ENCODE measurements around the gene SYNE2.
A peak's percentile ranks its signal among the peaks of the same experiment; 100 is the strongest.
"Not testable (repeated sequence)": the region's sequence is repeated elsewhere in the genome, so short reads cannot be mapped to it uniquely, and the experiment has no call there.

The SYNE2 gene, protein sequence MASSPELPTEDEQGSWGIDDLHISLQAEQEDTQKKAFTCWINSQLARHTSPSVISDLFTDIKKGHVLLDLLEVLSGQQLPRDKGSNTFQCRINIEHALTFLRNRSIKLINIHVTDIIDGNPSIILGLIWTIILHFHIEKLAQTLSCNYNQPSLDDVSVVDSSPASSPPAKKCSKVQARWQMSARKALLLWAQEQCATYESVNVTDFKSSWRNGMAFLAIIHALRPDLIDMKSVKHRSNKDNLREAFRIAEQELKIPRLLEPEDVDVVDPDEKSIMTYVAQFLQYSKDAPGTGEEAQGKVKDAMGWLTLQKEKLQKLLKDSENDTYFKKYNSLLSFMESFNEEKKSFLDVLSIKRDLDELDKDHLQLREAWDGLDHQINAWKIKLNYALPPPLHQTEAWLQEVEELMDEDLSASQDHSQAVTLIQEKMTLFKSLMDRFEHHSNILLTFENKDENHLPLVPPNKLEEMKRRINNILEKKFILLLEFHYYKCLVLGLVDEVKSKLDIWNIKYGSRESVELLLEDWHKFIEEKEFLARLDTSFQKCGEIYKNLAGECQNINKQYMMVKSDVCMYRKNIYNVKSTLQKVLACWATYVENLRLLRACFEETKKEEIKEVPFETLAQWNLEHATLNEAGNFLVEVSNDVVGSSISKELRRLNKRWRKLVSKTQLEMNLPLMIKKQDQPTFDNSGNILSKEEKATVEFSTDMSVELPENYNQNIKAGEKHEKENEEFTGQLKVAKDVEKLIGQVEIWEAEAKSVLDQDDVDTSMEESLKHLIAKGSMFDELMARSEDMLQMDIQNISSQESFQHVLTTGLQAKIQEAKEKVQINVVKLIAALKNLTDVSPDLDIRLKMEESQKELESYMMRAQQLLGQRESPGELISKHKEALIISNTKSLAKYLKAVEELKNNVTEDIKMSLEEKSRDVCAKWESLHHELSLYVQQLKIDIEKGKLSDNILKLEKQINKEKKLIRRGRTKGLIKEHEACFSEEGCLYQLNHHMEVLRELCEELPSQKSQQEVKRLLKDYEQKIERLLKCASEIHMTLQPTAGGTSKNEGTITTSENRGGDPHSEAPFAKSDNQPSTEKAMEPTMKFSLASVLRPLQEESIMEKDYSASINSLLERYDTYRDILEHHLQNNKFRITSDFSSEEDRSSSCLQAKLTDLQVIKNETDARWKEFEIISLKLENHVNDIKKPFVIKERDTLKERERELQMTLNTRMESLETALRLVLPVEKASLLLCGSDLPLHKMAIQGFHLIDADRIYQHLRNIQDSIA (N-terminal part only)

GRCh38 chr14:63852817-63853731, at the start of gene SYNE2:
TSS of gene SYNE2 (plus strand) at chr14:63853004. CDS start at chr14:63909149, 56,145 bp downstream.
- DNase-seq: peak; percentile 89

- DNase-seq: not testable (repeated sequence)
Measured at GRCh38 chr14:63803221-63803791, 49.5 kb upstream of the SYNE2 start.

GRCh38 chr14:63806064-63806463, 46.7 kb upstream of the SYNE2 start:
- DNase-seq: not testable (repeated sequence)

DNA sequence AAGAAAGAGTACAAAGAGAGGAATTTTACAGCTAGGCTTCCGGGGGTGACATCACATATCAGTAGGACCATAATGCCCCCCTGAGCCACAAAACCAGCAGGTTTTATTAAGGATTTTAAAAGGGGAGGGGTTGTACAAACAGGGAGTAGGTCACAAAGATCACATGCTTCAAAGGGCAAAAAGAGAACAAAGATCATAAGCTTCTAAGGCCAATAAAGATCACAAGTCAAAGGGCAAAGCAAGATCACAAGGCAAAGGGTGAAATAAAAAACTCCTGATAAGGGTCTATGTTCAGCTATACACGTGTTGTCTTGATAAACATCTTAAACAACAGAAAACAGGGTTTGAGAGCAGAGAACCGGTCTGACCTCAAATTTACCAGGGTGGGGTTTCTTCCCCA, 41.1 kb upstream of the SYNE2 start:
- DNase-seq: not testable (repeated sequence)

DNA sequence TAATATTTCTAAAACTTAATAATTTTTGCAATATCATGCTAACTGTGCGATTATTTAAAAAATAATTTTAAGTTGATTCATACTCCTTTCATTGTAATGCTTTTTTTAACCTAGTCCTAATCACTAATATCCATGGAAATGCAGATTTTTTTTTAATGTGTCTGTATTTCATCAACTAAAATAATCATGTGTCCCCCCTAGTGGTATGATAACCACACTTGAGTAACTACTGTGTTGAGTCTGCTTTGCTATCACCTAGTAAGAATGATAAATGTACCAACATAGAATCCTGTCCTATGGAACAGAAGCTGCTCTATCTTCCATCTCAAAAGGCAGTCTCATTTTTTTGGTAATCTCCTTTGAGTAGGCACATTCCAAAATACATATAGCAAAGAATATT, 19.1 kb upstream of the SYNE2 start:
- no peak for DNase-seq

- no peak for DNase-seq
Measured at GRCh38 chr14:63840981-63841380, 11.8 kb upstream of the SYNE2 start.

- DNase-seq: no peak
Measured at GRCh38 chr14:63843796-63844195, 9.0 kb upstream of the SYNE2 start.

GRCh38 chr14:63848890-63849289, 3.9 kb upstream of the SYNE2 start:
- DNase-seq: no peak

- DNase-seq: peak; percentile 70
Measured at GRCh38 chr14:63852271-63852816, 460 bp upstream of the SYNE2 start.

- DNase-seq: peak; percentile 79
Measured at GRCh38 chr14:63853831-63854293, 1.1 kb downstream of the SYNE2 start.

GRCh38 chr14:63854330-63854729, 1.5 kb downstream of the SYNE2 start:
- DNase-seq: no peak

DNA sequence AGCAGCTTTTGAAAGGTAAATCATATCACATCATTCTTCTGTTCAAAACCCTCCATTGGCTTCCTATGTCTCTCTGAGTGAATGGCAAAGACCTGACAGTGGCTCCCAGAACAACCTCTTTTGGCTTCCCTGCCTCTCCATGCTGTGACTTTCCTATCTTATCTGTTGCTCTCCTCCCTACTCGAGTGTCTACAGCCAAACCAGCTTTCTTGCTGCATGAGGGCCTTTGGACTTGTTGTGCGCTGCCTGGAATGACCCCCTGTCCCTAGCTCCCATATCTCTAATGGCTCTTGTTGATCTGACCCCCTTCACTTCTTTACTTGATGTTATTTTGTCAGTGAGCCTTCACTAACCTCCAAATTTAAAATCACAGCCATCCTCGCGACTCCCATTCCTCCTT, 2.5 kb downstream of the SYNE2 start:
- no peak for DNase-seq

- DNase-seq: no peak
Measured at GRCh38 chr14:63857466-63858030, 4.7 kb downstream of the SYNE2 start.

GRCh38 chr14:63860146-63860545, 7.3 kb downstream of the SYNE2 start:
- DNase-seq: no peak

DNA sequence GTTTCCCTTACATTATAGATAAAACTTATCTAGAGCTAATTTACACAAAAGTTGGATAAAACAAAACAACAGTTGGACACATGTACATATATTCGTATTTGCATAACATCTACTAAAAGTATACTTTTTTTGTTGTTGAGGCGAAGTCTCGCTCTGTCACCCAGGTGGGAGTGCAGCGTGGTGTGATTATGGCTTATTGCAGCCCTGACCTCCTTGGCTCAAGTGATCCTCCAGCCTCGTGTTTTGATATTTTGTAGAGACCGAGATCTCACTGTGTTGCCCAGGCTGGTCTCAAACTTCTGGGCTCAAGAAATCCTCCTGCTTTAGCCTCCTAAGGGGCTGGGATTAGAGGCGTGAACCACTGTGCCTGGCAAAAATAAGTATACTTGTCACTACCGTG, 9.4 kb downstream of the SYNE2 start:
- no peak for DNase-seq

- DNase-seq: no peak
Measured at GRCh38 chr14:63863004-63863403, 10.2 kb downstream of the SYNE2 start.

GRCh38 chr14:63864775-63865174, 12.0 kb downstream of the SYNE2 start:
- DNase-seq: not testable (repeated sequence)

GRCh38 chr14:63867933-63868921, 15.4 kb downstream of the SYNE2 start:
- DNase-seq: no peak
